ENCODE data around the gene BMP8B. TPM values are rescaled to one million over a fixed set of nuclear protein-coding genes. Genes with fewer than 3 reads are reported as not detected.

BMP8B gene
- total and polyA plus RNA-seq, 2 of the 8 experiments (the other 6 are each of a cell fraction or from before 2014, with no cell fraction given): 0.37 to 0.50 TPM

DNA sequence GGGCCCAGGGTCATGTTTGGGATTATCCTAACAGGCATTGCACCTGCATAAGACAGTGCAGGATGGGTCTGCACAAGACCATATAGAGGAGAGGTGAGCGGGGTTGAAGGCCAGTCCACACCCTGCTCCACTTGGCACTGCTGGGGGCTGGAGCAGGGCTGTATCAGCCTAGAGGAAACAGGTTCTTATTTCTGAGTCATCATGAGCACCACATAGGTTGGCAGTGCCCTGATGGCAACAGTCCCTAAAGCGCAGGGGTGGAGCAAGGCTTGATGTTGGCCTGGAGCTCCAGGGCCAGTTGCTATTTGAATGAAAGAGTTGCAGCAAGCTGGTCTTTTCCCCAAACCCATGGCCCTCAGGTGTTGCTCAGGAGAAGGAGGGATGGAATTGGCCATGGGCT lies 29.8 kb upstream of the BMP8B start:
- Histone ChIP-seq H3K18ac (ENCODE audit: extremely low read depth, low read length) (no peak overlapping the region), H3K4me2 (ENCODE audit: insufficient read depth in 1 of 2, low read depth in 2 of 2, low read length in 2 of 2) (no peak overlapping the region), H3K27ac (ENCODE audit: low read depth, low read length) (no peak overlapping the region), H3K27me3 (replicated peaks in 1 of 4; ENCODE audit: control insufficient read depth in 3 of 4, extremely low read depth in 1 of 4, insufficient read depth in 3 of 4, low read length in 3 of 4) (no peaks in the 10 kb centered on the region; a peak in 1 of 7 replicates), H3K9me3 (ENCODE audit: insufficient read depth in 2 of 2, low read depth in 1 of 2, low read length in 1 of 2) (no peaks in the 10 kb centered on the region), H2BK120ac (replicated peaks; ENCODE audit: low read depth, low read length) (no peak overlapping the region), H3K36me3 (ENCODE audit: control insufficient read depth in 2 of 4, insufficient read depth in 4 of 4, low read length in 3 of 4) (no peaks in the 10 kb centered on the region), H3K56ac (replicated peaks; ENCODE audit: insufficient read length, low read depth, low read length) (no peak overlapping the region), H3K23me2 (ENCODE audit: low read depth, low read length) (no peaks in the 10 kb centered on the region), H3K79me1 (ENCODE audit: low read depth, low read length) (no peaks in the 10 kb centered on the region), H3K4me1 (replicated peaks in 1 of 4; ENCODE audit: control insufficient read depth in 3 of 4, insufficient read depth in 4 of 4, low read length in 3 of 4) (no peaks in the 10 kb centered on the region), H4K91ac (replicated peaks; ENCODE audit: insufficient read length, low read length) (no peak overlapping the region), H2BK5ac (ENCODE audit: low read depth, low read length) (no peak overlapping the region), H3K23ac (ENCODE audit: insufficient read length) (no peak overlapping the region), H2BK15ac (ENCODE audit: low read length) (no peak overlapping the region), H3K4ac (replicated peaks; ENCODE audit: insufficient read length, low read depth, low read length) (no peak overlapping the region), H2AK5ac (ENCODE audit: low read depth, low read length) (no peak overlapping the region), H2BK20ac (ENCODE audit: low read length) (no peak overlapping the region), H3K79me2 (ENCODE audit: control insufficient read depth in 1 of 2, insufficient read depth in 2 of 2, low read length in 2 of 2) (no peaks in the 10 kb centered on the region), H2BK12ac (ENCODE audit: low read depth, low read length) (no peak overlapping the region), H4K5ac (ENCODE audit: insufficient read length, low read depth, low read length) (no peak overlapping the region), H4K8ac (ENCODE audit: extremely low read depth, insufficient read depth, low read length) (no peak overlapping the region), H3K4me3 (ENCODE audit: extremely low read depth in 1 of 4, insufficient read depth in 2 of 4, low read depth in 3 of 4, low read length in 4 of 4) (no peak overlapping the region), H2AFZ (ENCODE audit: low read length) (no peak overlapping the region), H4K20me1 (replicated peaks in 1 of 2; ENCODE audit: control insufficient read depth in 1 of 2, insufficient read depth in 2 of 2, low read length in 2 of 2) (no peaks in the 10 kb centered on the region), H3K9ac (replicated peaks in 1 of 4; ENCODE audit: extremely low read depth in 1 of 4, low read depth in 3 of 4, low read length in 3 of 4) (no peak overlapping the region), H3K14ac (ENCODE audit: insufficient read length) (no peak overlapping the region)
- no peak for DNase-seq (ENCODE audit: low read depth in 1 of 2, low spot score in 2 of 2)
- 90% methylated on average over 2 of the region's 2 CpGs; no CpG with 5 or more reads in 1 of the 2 experiments for WGBS, 2 experiments (ENCODE audit: extremely low coverage in 1 of 2, insufficient coverage in 1 of 2, insufficient read length in 1 of 2, insufficient replicate concordance in 2 of 2, low coverage in 1 of 2, low lambda C conversion rate in 2 of 2, missing lambda C conversion rate in 1 of 2)
- no peak for FAIRE-seq
- CTCF ChIA-PET (ENCODE audit: partially characterized antibody): interaction anchor here (0.6 to 7.6 kb wide), 15 partner anchors 9 to 214 kb away, joined by 3 to 79 read pairs (median 10); partner anchors contain the start of gene MYCL
- POLR2A ChIA-PET (ENCODE audit: partially characterized antibody): interaction anchor here (1.2 to 2.4 kb wide), 2 partner anchors 13 to 23 kb away, joined by 3 to 6 read pairs; no protein-coding TSS in a partner anchor
- TF ChIP-seq SIX5 (IDR thresholded peaks at IDR 0.05; ENCODE audit: low read depth, low read length): no peak
- TF ChIP-seq KDM5A (IDR thresholded peaks at IDR 0.05; ENCODE audit: low read length): no peak
- no peak for TF ChIP-seq SIN3A (conservative IDR thresholded peaks at IDR 0.05 in 1 of 2, IDR thresholded peaks at IDR 0.05 in 1 of 2; ENCODE audit: low read depth in 1 of 2, low read length in 2 of 2)
- no peak for TF ChIP-seq HDAC2 (IDR thresholded peaks at IDR 0.05; ENCODE audit: borderline replicate concordance in 1 of 2, low read depth in 2 of 2, low read length in 2 of 2)
- no peak for TF ChIP-seq TEAD4 (IDR thresholded peaks at IDR 0.05; ENCODE audit: low read depth, low read length)
- TF ChIP-seq POU5F1 (IDR thresholded peaks at IDR 0.05; ENCODE audit: low read depth, low read length): no peak
- no peak for TF ChIP-seq SIRT6 (IDR thresholded peaks at IDR 0.05; ENCODE audit: low read length)
- TF ChIP-seq SP4 (IDR thresholded peaks at IDR 0.05; ENCODE audit: low read length): no peak
- TF ChIP-seq RBBP5 (IDR thresholded peaks at IDR 0.05; ENCODE audit: borderline replicate concordance, low read depth, low read length): no peak
- TF ChIP-seq, protein P1, sequence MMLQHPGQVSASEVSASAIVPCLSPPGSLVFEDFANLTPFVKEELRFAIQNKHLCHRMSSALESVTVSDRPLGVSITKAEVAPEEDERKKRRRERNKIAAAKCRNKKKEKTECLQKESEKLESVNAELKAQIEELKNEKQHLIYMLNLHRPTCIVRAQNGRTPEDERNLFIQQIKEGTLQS (IDR thresholded peaks at IDR 0.05; ENCODE audit: insufficient read depth, low read depth, low read length): no peak
- TF ChIP-seq EP300 (IDR thresholded peaks at IDR 0.05; ENCODE audit: borderline replicate concordance in 1 of 2, low read depth in 2 of 2, low read length in 2 of 2): no peak
- TF ChIP-seq JUN (IDR thresholded peaks at IDR 0.05; ENCODE audit: low read depth, low read length): no peak
- TF ChIP-seq FOSL1 (IDR thresholded peaks at IDR 0.05; ENCODE audit: insufficient read depth, low read depth, low read length): no peak
- no peak for TF ChIP-seq GTF2F1 (IDR thresholded peaks at IDR 0.05; ENCODE audit: borderline replicate concordance, low read depth, low read length)
